Activated naive CD4-positive, alpha-beta T cell treated with Interleukin-2 at 50 U/mL for 16 hours (primary cell): ENCODE data around the gene SMIM21.
A peak's percentile ranks its signal among the peaks of the same experiment; 100 is the strongest.

Source experiments
- DNase-seq: peaks from one replicate; pipeline ENCODE4 v3.0.0-alpha.2; 2020

SMIM21 gene

GRCh38 chr18:75421656-75422055 is 5.8 kb downstream of the SMIM21 start:
- DNase-seq: no peak

GRCh38 chr18:75418293-75419005 is 9.1 kb downstream of the SMIM21 start:
- no peak for DNase-seq

- DNase-seq: no peak
Measured at GRCh38 chr18:75410611-75411010, 16.9 kb downstream of the SMIM21 start.

- DNase-seq: no peak
Measured at GRCh38 chr18:75409806-75410205, 17.7 kb downstream of the SMIM21 start.

- DNase-seq: peak; percentile 28
Measured at GRCh38 chr18:75408554-75409506, 18.7 kb downstream of the SMIM21 start.

GRCh38 chr18:75407468-75408437 is 19.8 kb downstream of the SMIM21 start:
- DNase-seq: no peak

GRCh38 chr18:75406491-75407445 is 20.7 kb downstream of the SMIM21 start:
- DNase-seq: no peak

- DNase-seq: no peak
Measured at GRCh38 chr18:75405351-75405750, 22.2 kb downstream of the SMIM21 start.

GRCh38 chr18:75400366-75400765 is 27.1 kb downstream of the SMIM21 start:
- DNase-seq: no peak

GRCh38 chr18:75395137-75395536 is 32.4 kb downstream of the SMIM21 start:
- DNase-seq: no peak

- no peak for DNase-seq
Measured at GRCh38 chr18:75393721-75394120, 33.8 kb downstream of the SMIM21 start.

GRCh38 chr18:75392226-75392578 is 35.3 kb downstream of the SMIM21 start:
- no peak for DNase-seq

- no peak for DNase-seq
Measured at GRCh38 chr18:75391279-75392225, 36.0 kb downstream of the SMIM21 start.

GRCh38 chr18:75390854-75391253 is 36.6 kb downstream of the SMIM21 start:
- no peak for DNase-seq

- DNase-seq: no peak
Measured at GRCh38 chr18:75384144-75384543, 43.4 kb downstream of the SMIM21 start.

GRCh38 chr18:75378376-75379315 is 48.9 kb downstream of the SMIM21 start:
- DNase-seq: no peak

GRCh38 chr18:75377926-75378325 is 49.6 kb downstream of the SMIM21 start:
- DNase-seq: no peak

GRCh38 chr18:75377258-75377657 is 50.2 kb downstream of the SMIM21 start:
- no peak for DNase-seq

- no peak for DNase-seq
Measured at GRCh38 chr18:75376004-75376403, 51.5 kb downstream of the SMIM21 start.
